Activated CD8-positive, alpha-beta T cell treated with anti-CD3 and anti-CD28 coated beads for 36 hours (primary cell): ENCODE data around the gene ATXN1. TPM values are rescaled to one million over a fixed set of nuclear protein-coding genes. Genes with fewer than 3 reads are reported as not detected.

Experiments
- ATAC-seq: fragments of 200-7000 bp; cut with Tn5 transposase; one replicate; pipeline ENCODE4 v1.10.0; 2021; ENCODE audit warnings: mild to moderate bottlenecking, moderate library complexity
- CTCF ChIA-PET: fragments of 350-600 bp; sonication (Branson Sonifier 250); formaldehyde crosslinking; loops from one replicate; lab custom pipeline; 2021; ENCODE audit warnings: antibody characterized with exemption; lab: Charles Lee
- POLR2A ChIA-PET: fragments of 350-600 bp; sonication (Branson Sonifier 250); formaldehyde crosslinking; loops from one replicate; lab custom pipeline; 2021; ENCODE audit warnings: antibody characterized with exemption; lab: Charles Lee
- DNase-seq: peaks from one replicate; pipeline ENCODE4 v3.0.0-alpha.2; 2020
- H3K27ac Mint-ChIP-seq: one replicate; pipeline ENCODE4 v1.8.0; 2021; ENCODE audit warnings: mild to moderate bottlenecking, mixed read lengths
- H3K27me3 Mint-ChIP-seq: one replicate; pipeline ENCODE4 v1.8.0; 2021; ENCODE audit warnings: mixed read lengths
- H3K36me3 Mint-ChIP-seq: one replicate; pipeline ENCODE4 v1.8.0; 2021; ENCODE audit warnings: low read depth, mixed read lengths
- H3K4me1 Mint-ChIP-seq: one replicate; pipeline ENCODE4 v1.8.0; 2021; ENCODE audit warnings: low read depth, mixed read lengths
- H3K4me3 Mint-ChIP-seq: one replicate; pipeline ENCODE4 v1.8.0; 2021; ENCODE audit warnings: mild to moderate bottlenecking, moderate library complexity, mixed read lengths
- H3K9me3 Mint-ChIP-seq: one replicate; pipeline ENCODE4 v1.8.0; 2021; ENCODE audit warnings: mixed read lengths
- CTCF ChIP-seq: fragments of 200-600 bp; IDR thresholded peaks from one replicate; pipeline ENCODE4 v1.8.0; 2022; ENCODE audit warnings: antibody characterized with exemption, mild to moderate bottlenecking
- intact Hi-C: fragments of 100-400 bp; cut with micrococcal nuclease; formaldehyde crosslinking; loops from one replicate; pipeline ENCODE4 v1.10.0; 2022
- total RNA-seq, 2 experiments: library from RNA; stranded (reverse); gene quantifications; one replicate each; pipeline ENCODE4 v1.2.3, GENCODE V29; 2021

The ATXN1 gene
- total RNA-seq, 2 experiments from 2014 or later = 35.4 to 40.8 TPM

- H3K27me3 Mint-ChIP-seq = no peaks in the 10 kb centered on the region
- peaks cover 17% of the 10 kb centered on the region for H3K36me3 Mint-ChIP-seq
- no peak for TF ChIP-seq CTCF
- peak overlapping the region; percentile 98 for H3K4me3 Mint-ChIP-seq
- ChIA-PET POLR2A (interaction anchor here (0.7 to 2.3 kb wide), 10 partner anchors 9 to 275 kb away, joined by 3 to 8 read pairs (median 4); no protein-coding TSS in a partner anchor), CTCF (interaction anchor here (0.9 to 3.4 kb wide), 10 partner anchors 10 to 427 kb away, joined by 3 to 17 read pairs (median 4); no protein-coding TSS in a partner anchor)
- intact Hi-C loops = loop anchor here (2.0 to 5.0 kb wide), 6 partner anchors 48 to 338 kb away; no protein-coding TSS in a partner anchor
- DNase-seq = peak; percentile 77
- ATAC-seq = peak; percentile 23
- H3K9me3 Mint-ChIP-seq = no peaks in the 10 kb centered on the region
- H3K4me1 Mint-ChIP-seq = peaks cover 57% of the 10 kb centered on the region
- peak overlapping the region; percentile 89 for H3K27ac Mint-ChIP-seq
These were observed 1.4 kb downstream of the ATXN1 start for GRCh38 chr6:16759646-16760515.

- no peak for DNase-seq
- CTCF ChIA-PET = interaction anchor here (0.9 to 3.4 kb wide), 14 partner anchors 9 to 427 kb away, joined by 3 to 17 read pairs (median 4); no protein-coding TSS in a partner anchor
- Mint-ChIP-seq H3K9me3 (no peaks in the 10 kb centered on the region), H3K4me1 (peaks cover 57% of the 10 kb centered on the region), H3K27ac (peak overlapping the region; percentile 89), H3K4me3 (peak overlapping the region; percentile 98), H3K36me3 (peaks cover 17% of the 10 kb centered on the region), H3K27me3 (no peaks in the 10 kb centered on the region)
- ATAC-seq = no peak
- no peak for TF ChIP-seq CTCF
- intact Hi-C loops = no loop called here
- POLR2A ChIA-PET = interaction anchor here (0.7 to 2.6 kb wide), 13 partner anchors 9 to 274 kb away, joined by 3 to 10 read pairs (median 4); no protein-coding TSS in a partner anchor
These were observed 2.0 kb downstream of the ATXN1 start for GRCh38 chr6:16759181-16759645.

GRCh38 chr6:16758163-16758975, 2.9 kb downstream of the ATXN1 start:
- no peak for ATAC-seq
- CTCF ChIA-PET = interaction anchor here (0.6 to 3.4 kb wide), 16 partner anchors 8 to 426 kb away, joined by 3 to 17 read pairs (median 4); no protein-coding TSS in a partner anchor
- Mint-ChIP-seq H3K4me3 (peak overlapping the region; percentile 98), H3K27ac (peak overlapping the region; percentile 89), H3K4me1 (peaks cover 50% of the 10 kb centered on the region), H3K9me3 (no peaks in the 10 kb centered on the region), H3K27me3 (no peaks in the 10 kb centered on the region), H3K36me3 (peaks cover 17% of the 10 kb centered on the region)
- no peak for DNase-seq
- no peak for TF ChIP-seq CTCF
- POLR2A ChIA-PET = interaction anchor here (0.6 to 2.6 kb wide), 16 partner anchors 8 to 274 kb away, joined by 3 to 10 read pairs (median 4); no protein-coding TSS in a partner anchor
- intact Hi-C loops = no loop called here

GRCh38 chr6:16757332-16757731, 3.9 kb downstream of the ATXN1 start:
- intact Hi-C loops = no loop called here
- ATAC-seq = no peak
- no peak for DNase-seq
- Mint-ChIP-seq H3K4me1 (peaks cover 55% of the 10 kb centered on the region), H3K9me3 (no peaks in the 10 kb centered on the region), H3K27ac (no peak overlapping the region), H3K36me3 (peaks cover 26% of the 10 kb centered on the region), H3K4me3 (peak overlapping the region; percentile 35), H3K27me3 (no peaks in the 10 kb centered on the region)
- ChIA-PET CTCF (interaction anchor here (1.0 to 3.4 kb wide), 4 partner anchors 11 to 59 kb away, joined by 3 to 17 read pairs (median 8); no protein-coding TSS in a partner anchor), POLR2A (interaction anchor here (0.6 to 2.6 kb wide), 6 partner anchors 7 to 426 kb away, joined by 3 to 10 read pairs (median 4); no protein-coding TSS in a partner anchor)
- no peak for TF ChIP-seq CTCF
